NCI-H446 treated with DMSO at 0.1 percent for 48 hours (cell line): ENCODE results near the gene CLCN5.

Experiments used
- DNase-seq: peaks from one replicate; lab custom pipeline; 2025; lab: John Stamatoyannopoulos, UW

Gene CLCN5

GRCh38 chrX:49922291-49923241 lies at the start of gene CLCN5:
Gene CLCN5, plus strand, starts transcription at chrX:49922596. Its CDS starts 2,703 bp downstream, at chrX:49925299.
- DNase-seq, result peak; percentile 86

GRCh38 chrX:49876750-49877149 lies 45.6 kb upstream of the CLCN5 start:
- DNase-seq, result no peak

- no peak for DNase-seq
Measured at GRCh38 chrX:49877397-49878101, 44.8 kb upstream of the CLCN5 start.

- DNase-seq, result no peak
Measured at GRCh38 chrX:49878128-49878833, 44.1 kb upstream of the CLCN5 start.

- peak; percentile 46 for DNase-seq
Measured at GRCh38 chrX:49878834-49879655, 43.4 kb upstream of the CLCN5 start, which contains the start of gene USP27X. Gene USP27X, plus strand, starts transcription at chrX:49879484. Its CDS starts 824 bp downstream, at chrX:49880308.

- DNase-seq, result no peak
Measured at GRCh38 chrX:49879656-49880277, 42.6 kb upstream of the CLCN5 start.

- DNase-seq, result no peak
Measured at GRCh38 chrX:49880668-49881067, 41.7 kb upstream of the CLCN5 start.

GRCh38 chrX:49884290-49884862 lies 38.0 kb upstream of the CLCN5 start:
- no peak for DNase-seq

GRCh38 chrX:49892542-49892941 lies 29.9 kb upstream of the CLCN5 start:
- DNase-seq, result no peak

- DNase-seq, result no peak
Measured at GRCh38 chrX:49896951-49897350, 25.4 kb upstream of the CLCN5 start.

- DNase-seq, result no peak
Measured at GRCh38 chrX:49901048-49901447, 21.3 kb upstream of the CLCN5 start.

- no peak for DNase-seq
Measured at GRCh38 chrX:49910344-49910743, 12.1 kb upstream of the CLCN5 start.

- DNase-seq, result no peak
Measured at GRCh38 chrX:49912086-49912485, 10.3 kb upstream of the CLCN5 start.

GRCh38 chrX:49912861-49913260 lies 9.5 kb upstream of the CLCN5 start:
- no peak for DNase-seq

- peak; percentile 12 for DNase-seq
Measured at GRCh38 chrX:49915361-49916222, 6.8 kb upstream of the CLCN5 start.

GRCh38 chrX:49919617-49920016 lies 2.8 kb upstream of the CLCN5 start:
- DNase-seq, result no peak

- DNase-seq, result no peak
Measured at GRCh38 chrX:49921109-49921508, 1.3 kb upstream of the CLCN5 start.

GRCh38 chrX:49925176-49925575 lies 2.8 kb downstream of the CLCN5 start:
- DNase-seq, result no peak

- DNase-seq, result peak; percentile 26
Measured at GRCh38 chrX:49930039-49930438, 7.6 kb downstream of the CLCN5 start.

- no peak for DNase-seq
Measured at GRCh38 chrX:49932791-49933190, 10.4 kb downstream of the CLCN5 start.
